H1 (cell line): ENCODE results near the gene FBXL5. TPM values are rescaled to one million over a fixed set of nuclear protein-coding genes. Genes with fewer than 3 reads are reported as not detected.

Experiments
- CHD2 ChIP-seq: IDR thresholded peaks from 2 replicates; pipeline ENCODE4 v1.6.1; 2012; ENCODE audit warnings: low read length, improper control_type of control experiment
- EZH2 ChIP-seq: fragments of 200-600 bp; sonication (generic); IDR thresholded peaks from 2 replicates; pipeline ENCODE4 v1.7.1; 2012; ENCODE audit warnings: low read depth, mild to moderate bottlenecking, moderate library complexity, low read length, inconsistent platforms; ENCODE audit not compliant: severe bottlenecking
- GTF2F1 ChIP-seq: IDR thresholded peaks from 2 replicates; pipeline ENCODE4 v1.6.1; 2012; ENCODE audit warnings: low read depth, low read length, improper control_type of control experiment, borderline replicate concordance
- HDAC2 ChIP-seq, 2 experiments: fragments of 300-600 bp in 1 of 2; sonication (generic) in 1 of 2; IDR thresholded peaks; 2 replicates each; pipeline ENCODE4 v1.6.1; 2011 to 2012; ENCODE audit warnings: low read depth in 2 of 2, low read length in 2 of 2, mild to moderate bottlenecking in 2 of 2, moderate library complexity in 2 of 2, borderline replicate concordance in 1 of 2, inconsistent platforms in 1 of 2
- JUND ChIP-seq: IDR thresholded peaks from 2 replicates; pipeline ENCODE4 v1.6.1; 2011; ENCODE audit warnings: mild to moderate bottlenecking, improper control_type of control experiment, low read length
- MAFK ChIP-seq: IDR thresholded peaks from 2 replicates; pipeline ENCODE4 v1.6.1; 2012; ENCODE audit warnings: low read depth, mild to moderate bottlenecking, improper control_type of control experiment, low read length
- NANOG ChIP-seq: IDR thresholded peaks from 2 replicates; pipeline ENCODE4 v1.6.1; 2011; ENCODE audit warnings: low read length, low read depth, mild to moderate bottlenecking, inconsistent platforms; ENCODE audit not compliant: insufficient read depth, poor library complexity, severe bottlenecking
- RNF2 ChIP-seq: fragments of 200-900, 300-1000 bp; sonication (generic); IDR thresholded peaks from 2 replicates; pipeline ENCODE4 v1.7.1; 2016; ENCODE audit warnings: borderline replicate concordance, low read depth, mild to moderate bottlenecking, antibody characterized with exemption, low read length; ENCODE audit not compliant: poor library complexity, severe bottlenecking; ENCODE audit errors: missing control alignments
- SAP30 ChIP-seq: fragments of 300-600 bp; sonication (generic); IDR thresholded peaks from 2 replicates; pipeline ENCODE4 v1.7.1; 2012; ENCODE audit warnings: low read length, moderate library complexity, mild to moderate bottlenecking, inconsistent platforms; ENCODE audit not compliant: insufficient read depth, insufficient replicate concordance
- SP1 ChIP-seq: IDR thresholded peaks from 2 replicates; pipeline ENCODE4 v1.6.1; 2011; ENCODE audit warnings: low read depth, low read length
- SUZ12 ChIP-seq: fragments of 200-600 bp; sonication (generic); IDR thresholded peaks from 2 replicates; pipeline ENCODE4 v1.6.1; 2012; ENCODE audit warnings: mild to moderate bottlenecking, inconsistent platforms, low read length, moderate library complexity, mixed read lengths
- YY1 ChIP-seq: IDR thresholded peaks from 2 replicates; pipeline ENCODE4 v1.6.1; 2011; ENCODE audit warnings: low read depth, mild to moderate bottlenecking, low read length
- polyA plus RNA-seq, 7 experiments: library from polyadenylated mRNA; depleted of rRNA in 3 of 7; stranded (reverse) in 5 of 7; unstranded in 2 of 7; fragments of >200 nt in 5 of 7; fragments of 200-250 nt in 2 of 7; gene quantifications; 1 replicate in 5 of 7; 2 replicates in 1 of 7; 4 replicates in 1 of 7; pipeline versions ENCODE4 v1.2.1 to v1.2.3, GENCODE V29; 2011 to 2013; ENCODE audit warnings: missing spikeins in 2 of 7, mixed read lengths in 2 of 7
- total RNA-seq: library from RNA; stranded (reverse); fragmentation: NEBNext Ultra II Directional; extraction: Animal tissue kit (Norgen Biotek cat#: 25700); gene quantifications from 2 replicates; pipeline ENCODE4 v1.2.1, GENCODE V29; 2021
- TF ChIP-seq, protein P1 (sequence below): IDR thresholded peaks from 2 replicates; pipeline ENCODE4 v1.6.1; 2012; ENCODE audit warnings: inconsistent platforms

FBXL5 gene
- total and polyA plus RNA-seq, 2 of the 8 experiments (the other 6 are each of a cell fraction or from before 2014, with no cell fraction given): 34.6 to 62.7 TPM

DNA sequence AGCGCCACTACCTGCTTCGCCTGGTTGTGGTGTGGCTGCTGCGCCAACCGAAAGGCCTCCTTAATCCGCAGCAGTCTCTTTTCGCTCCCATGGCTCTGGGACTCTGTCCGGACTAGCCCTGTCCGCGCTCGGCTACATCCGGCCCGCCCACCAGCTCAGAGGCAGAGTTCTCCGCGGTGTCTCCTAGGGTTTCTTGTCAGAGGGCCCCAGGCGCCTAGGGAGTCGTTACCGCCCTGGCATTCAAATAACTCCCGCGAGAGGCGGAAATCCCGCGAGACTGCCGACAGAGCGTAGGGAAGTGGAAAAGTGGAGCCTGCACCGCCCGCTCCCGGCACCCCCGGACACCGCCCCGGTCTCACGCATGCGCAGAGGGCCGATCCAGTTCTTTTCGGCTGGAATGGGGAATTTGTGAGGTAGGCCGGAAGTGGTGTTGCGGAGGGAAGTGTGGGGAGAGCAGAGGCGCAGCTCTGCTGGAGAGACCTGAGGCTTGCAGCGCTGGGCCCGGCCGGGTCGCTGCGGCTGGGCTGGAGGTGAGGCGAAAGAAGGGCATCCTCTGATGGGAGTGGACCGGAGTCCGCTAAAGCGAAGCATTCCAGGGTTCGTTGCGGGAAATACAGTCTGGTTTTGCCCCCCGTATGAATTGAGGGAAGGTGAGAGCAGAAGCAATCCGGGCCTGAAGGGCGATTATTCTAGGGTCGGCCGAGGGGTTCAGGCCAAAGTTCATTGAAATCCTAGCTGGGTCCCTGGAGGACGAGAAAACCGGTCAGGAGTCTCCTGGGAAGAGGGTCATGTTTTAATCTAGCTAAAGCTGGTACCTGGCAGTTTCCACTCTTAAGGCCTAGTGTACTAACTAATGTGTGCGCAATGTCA, 26.4 kb upstream of the FBXL5 start, which contains the start of gene FAM200B (continued):
- peak; percentile 44; a peak in 1 of 4 replicates for TF ChIP-seq HDAC2 (IDR thresholded peaks at IDR 0.05; ENCODE audit: borderline replicate concordance in 1 of 2, low read depth in 2 of 2, low read length in 2 of 2)
- no peak for TF ChIP-seq YY1
- peak; percentile 84 for TF ChIP-seq GTF2F1
- TF ChIP-seq MAFK: no peak
- TF ChIP-seq SAP30: peak; percentile 65
- TF ChIP-seq RNF2: no peak
- TF ChIP-seq EZH2: no peak
- TF ChIP-seq SP1: 0 out of 2 replicates have a peak, but pooled peaks have one; percentile 13
- no peak for TF ChIP-seq JUND
- no peak for TF ChIP-seq NANOG
- TF ChIP-seq, protein P1, sequence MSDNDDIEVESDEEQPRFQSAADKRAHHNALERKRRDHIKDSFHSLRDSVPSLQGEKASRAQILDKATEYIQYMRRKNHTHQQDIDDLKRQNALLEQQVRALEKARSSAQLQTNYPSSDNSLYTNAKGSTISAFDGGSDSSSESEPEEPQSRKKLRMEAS: peak; percentile 42; the same call in 1 of the 2 replicates
- TF ChIP-seq SUZ12: no peak
- peak; percentile 100 for TF ChIP-seq CHD2
